RPMI8226 (cell line): ENCODE results near the gene PSMC1.
"Not testable (repeated sequence)": the region's sequence is repeated elsewhere in the genome, so short reads cannot be mapped to it uniquely, and the experiment has no call there.

Experiments
- DNase-seq: peaks from one replicate; pipeline ENCODE4 v3.0.0-alpha.2; 2015

The PSMC1 gene

DNA sequence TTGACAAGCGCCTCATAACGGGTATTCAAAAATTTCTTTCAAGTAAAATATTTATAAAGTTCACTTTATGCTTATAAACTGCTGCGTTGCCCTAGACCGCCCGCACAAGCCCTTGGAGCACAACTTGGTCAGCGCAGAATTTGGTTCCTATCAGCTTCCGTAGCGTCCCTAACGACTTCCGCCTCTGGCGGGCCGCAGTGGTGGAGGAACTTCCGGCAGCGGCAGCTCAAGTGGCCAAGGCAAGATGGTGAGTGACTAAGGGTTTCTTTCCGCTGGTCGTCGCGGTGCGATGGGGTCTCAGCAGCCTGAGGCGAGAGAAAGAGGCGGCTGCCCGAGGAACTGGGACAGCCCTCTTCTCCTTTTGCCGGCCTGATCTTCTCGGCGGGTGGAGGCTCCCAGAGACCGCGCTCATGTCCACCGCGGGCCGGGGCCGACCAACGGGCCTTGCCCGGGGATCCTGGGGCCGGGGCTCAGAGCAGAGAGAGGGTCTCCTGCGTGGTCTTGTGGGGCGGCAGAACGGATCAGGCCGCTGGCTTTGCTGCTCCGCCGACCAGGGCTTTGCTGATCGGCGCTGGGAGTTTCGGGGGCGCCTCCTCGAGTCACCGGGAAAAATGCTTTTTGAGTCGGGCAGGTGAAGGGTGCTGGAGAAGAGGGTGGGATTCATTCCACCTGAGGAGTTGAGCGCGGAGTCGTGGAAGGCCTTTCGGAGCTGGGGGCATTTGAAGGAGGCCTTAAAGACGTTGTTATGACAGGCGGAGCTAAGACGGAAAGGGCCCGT lies at the start of gene PSMC1:
Gene PSMC1, plus strand, starts transcription at position 200 of the 778 bp plus-strand sequence. Its CDS starts 45 bp downstream, at position 245.
- DNase-seq, result peak; percentile 90

- DNase-seq, result no peak
These were observed 43.1 kb upstream of the PSMC1 start for GRCh38 chr14:90213099-90213748.

DNA sequence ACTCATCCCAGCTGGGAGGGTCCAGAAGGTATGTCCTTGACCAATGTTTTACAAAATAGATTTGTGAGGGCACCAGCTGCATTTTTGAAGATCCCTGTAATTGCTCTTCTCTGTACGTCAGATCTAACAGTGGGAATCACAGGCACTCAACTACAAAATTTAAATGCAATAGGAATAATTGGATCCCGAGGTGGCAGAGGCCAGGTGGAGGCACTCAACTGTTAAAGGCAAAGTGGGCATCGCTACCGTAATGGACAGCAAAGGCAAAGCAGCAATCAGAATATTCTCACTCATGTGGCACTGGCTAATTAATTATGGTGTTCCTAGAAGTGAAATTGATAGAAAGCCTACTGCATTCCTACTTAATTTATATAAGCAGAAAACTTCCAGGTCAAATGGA lies 27.9 kb upstream of the PSMC1 start:
- DNase-seq, result no peak

DNA sequence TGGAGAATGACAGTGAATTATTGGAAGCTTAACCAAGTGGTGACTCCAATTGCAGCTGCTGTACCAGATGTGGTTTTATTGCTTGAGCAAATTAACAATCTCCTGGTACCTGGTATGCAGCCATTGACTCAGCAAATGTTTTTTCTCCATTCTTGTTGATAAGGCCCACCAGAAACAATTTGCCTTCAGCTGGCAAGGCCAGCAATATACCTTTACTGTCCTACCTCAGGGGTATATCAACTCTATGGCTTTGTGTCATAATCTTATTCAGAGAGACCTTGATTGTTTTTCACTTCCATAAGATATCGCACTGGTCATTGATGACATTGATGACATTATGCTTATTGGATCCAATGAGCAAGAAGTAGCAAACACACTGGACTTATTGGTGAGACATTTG lies 26.4 kb upstream of the PSMC1 start:
- not testable (repeated sequence) for DNase-seq

DNA sequence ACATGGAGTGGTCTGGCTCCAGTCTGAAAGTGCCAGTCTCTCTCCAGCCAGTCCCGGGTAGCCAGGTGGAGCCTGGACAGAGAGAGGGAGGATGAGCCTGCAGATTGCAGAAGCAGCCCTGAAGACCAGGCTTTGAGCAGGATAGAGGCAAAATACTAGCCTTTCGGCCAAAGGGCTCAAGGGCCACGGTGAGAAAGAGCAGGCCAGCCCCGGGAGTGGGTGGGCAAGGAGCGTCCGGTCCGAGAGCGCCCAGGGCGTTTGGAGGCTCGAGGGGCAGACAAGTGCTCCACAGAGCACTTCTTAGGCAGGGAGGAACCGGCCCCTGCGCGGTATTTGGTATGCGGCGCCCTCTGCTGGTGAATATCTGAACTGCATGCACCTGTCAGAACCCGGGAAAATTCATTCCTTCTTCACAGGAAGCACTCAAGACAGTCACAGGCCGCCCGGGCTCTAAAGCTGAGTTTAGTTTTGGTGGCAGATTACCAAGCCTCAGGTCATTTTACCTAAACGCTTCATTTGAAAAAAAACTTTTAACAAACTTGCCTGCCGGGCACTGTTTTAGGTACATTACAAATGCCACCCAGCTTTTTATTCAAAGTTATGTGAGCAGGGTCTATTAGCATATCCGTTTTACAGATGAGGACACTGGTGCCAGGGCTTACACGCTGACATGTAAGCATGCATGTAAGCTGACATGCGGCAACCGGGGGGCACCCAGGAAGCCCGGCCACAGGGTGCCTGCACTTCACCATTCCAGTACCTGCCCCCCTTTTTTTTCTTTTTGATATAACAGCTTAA lies 21.0 kb upstream of the PSMC1 start:
- DNase-seq, result peak; percentile 51

GRCh38 chr14:90239139-90239538 lies 17.2 kb upstream of the PSMC1 start:
- no peak for DNase-seq

DNA sequence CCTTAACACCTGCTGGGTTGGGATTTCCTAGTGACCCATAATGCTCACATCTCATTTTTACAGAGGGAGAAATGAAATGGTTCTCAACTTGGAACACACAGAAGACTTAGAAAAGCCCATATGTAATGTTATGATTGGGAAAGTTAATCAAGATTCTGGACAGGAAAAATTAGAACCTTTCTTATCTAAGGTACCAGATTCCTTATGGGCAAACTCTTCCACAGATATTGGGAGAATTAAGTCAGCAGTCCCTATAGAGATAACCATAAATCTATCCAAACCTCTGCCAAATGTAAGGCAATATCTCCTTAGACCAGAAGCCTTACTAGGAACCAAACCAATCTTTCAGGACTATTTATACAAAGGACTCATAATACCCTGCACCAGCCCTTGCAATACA lies 13.9 kb upstream of the PSMC1 start:
- DNase-seq, result no peak

DNA sequence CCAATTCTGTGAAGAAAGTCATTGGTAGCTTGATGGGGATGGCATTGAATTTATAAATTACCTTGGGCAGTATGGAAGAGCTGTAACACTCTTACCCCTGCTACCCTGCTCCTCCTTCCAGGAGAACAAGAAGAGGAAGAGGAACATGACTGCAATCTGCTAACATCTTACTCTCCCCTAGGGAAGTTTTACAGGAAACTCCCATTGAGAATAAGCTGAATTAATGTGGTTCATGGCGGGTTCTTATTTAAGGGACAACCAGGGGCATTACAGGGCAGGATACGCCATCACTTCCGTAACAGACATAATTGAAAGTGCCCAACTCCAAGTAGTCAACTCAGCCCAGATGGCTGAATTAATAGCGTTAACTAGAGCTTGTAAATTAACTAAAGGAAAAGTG lies 9.4 kb upstream of the PSMC1 start:
- DNase-seq, result no peak

DNA sequence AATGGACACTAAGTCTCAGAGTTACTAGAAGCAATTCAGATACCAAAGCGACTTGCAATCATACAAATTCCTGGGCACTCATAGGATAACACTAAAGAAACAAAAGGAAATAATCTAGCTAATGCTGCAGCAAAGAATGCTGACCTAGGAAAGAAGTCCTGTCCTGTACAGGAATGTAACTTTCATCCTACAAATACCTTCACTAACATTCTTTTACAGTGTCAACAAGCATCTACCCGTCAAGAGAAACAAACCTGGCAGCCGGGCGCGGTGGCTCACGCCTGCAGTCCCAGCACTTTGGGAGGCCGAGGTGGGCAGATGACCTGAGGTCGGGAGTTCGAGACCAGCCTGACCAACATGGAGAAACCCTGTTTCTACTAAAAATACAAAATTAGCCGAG lies 8.9 kb upstream of the PSMC1 start:
- not testable (repeated sequence) for DNase-seq

- DNase-seq, result no peak
These were observed 7.8 kb upstream of the PSMC1 start for GRCh38 chr14:90248594-90248993.

- DNase-seq, result no peak
These were observed 2.5 kb upstream of the PSMC1 start for GRCh38 chr14:90253826-90254225.

DNA sequence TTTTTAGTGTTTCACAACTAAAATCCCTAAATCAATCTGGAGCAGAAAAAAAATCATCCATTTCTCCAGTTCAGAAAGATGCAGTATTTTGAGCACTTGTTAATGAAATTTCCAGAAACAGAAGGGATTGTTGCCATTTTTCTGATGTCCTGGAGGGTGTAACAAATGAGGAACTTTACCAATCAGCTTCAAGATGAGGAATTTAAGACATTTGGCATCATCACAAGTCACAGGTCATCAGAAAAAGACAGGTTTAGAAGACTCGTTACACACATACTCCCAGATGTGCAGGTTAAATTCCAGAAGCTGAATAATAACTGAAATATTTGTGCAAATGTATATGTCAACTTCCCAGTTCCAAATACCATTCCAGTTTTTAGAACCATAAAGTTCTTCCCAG lies 482 bp upstream of the PSMC1 start:
- DNase-seq, result no peak

- DNase-seq, result peak; percentile 8
These were observed 7.5 kb downstream of the PSMC1 start for GRCh38 chr14:90263748-90264449.

- DNase-seq, result no peak
These were observed 10.2 kb downstream of the PSMC1 start for GRCh38 chr14:90266441-90267154.

DNA sequence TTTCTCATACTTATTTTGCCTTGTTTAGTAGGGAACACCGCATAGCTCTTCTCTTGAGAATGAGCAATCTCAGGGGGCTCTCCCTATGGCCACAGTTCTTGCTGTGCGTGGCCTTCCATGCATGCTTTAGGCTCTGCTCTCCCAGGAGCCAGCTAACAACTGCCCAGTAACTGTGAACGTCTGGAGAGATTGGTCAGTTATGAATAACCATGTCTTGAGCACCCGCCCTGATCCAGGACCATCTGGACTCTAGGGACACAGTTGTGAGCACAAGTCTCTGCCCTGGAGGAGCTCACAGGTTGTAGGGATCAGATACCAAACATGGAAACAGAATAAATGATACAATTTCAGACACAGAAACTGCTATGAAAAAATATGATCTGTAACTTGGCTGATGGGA lies 12.1 kb downstream of the PSMC1 start:
- DNase-seq, result no peak

DNA sequence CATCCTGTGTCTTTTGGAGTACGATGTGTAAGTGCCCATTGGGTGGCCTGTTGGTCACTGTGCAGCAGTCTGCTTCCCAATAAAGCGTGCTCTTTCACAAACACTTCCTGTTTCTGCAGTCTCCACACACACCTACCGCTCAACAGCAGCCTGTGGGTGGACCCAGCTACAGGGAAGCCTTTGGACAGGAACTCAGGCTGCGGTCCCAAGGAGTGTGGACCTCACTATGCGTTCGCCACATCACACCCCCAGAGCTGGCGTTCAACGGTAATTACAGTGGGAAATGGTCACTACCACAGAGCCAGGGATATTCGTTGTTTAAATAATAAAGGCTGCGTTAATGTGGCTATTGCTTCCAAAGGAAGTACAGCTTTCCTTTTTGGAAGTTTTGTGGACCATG lies 16.2 kb downstream of the PSMC1 start:
- no peak for DNase-seq

GRCh38 chr14:90273532-90273931 lies 17.2 kb downstream of the PSMC1 start:
- no peak for DNase-seq

DNA sequence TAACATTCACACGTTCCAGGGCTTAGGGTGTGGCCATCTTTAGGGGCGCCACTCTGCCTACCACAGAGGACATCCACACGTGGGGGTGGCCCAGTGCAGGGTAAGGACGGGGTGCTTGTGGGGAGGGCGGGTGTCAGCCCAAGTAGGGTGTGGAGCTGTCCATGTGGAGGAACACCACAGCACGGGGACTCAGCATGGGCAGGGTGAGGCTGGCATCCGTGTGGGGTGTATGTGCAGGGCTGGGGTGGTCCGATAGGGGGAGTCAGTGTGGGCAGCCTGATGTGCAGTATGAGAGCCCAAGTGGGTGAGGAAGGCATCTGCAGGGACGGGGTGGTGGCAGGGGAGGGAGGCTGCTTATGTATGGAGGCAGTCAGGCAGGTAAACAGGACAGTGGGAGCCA lies 17.7 kb downstream of the PSMC1 start:
- no peak for DNase-seq

DNA sequence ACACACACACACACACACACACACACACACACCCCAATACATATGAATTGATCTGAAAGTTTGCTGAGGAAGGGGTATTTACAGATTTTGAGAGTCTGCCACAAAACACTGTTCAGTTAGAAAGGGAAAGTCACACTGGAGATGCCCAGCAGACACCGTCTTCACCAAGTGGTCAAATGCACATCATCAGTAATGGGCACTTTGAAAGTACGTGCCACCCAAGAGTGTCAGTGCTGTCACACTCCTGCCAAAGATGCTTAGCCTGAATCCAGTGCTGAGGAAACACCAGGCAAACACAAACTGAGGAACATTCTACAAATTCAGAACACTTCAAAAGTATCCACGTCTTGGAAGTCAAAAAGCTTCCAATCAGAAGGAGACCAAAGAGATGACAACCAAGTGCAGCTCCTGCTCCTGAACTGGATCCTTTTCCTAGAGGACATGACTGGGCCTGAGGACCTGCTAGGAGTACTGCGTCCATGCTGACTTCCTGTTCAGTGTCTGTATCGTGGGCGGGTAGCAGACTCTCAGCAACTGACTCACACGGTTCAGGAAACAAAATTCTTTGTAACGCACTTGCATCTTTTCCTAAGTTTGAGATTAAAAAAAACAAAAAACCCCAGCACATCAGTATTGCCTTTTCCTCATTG lies 18.6 kb downstream of the PSMC1 start:
- DNase-seq, result no peak

DNA sequence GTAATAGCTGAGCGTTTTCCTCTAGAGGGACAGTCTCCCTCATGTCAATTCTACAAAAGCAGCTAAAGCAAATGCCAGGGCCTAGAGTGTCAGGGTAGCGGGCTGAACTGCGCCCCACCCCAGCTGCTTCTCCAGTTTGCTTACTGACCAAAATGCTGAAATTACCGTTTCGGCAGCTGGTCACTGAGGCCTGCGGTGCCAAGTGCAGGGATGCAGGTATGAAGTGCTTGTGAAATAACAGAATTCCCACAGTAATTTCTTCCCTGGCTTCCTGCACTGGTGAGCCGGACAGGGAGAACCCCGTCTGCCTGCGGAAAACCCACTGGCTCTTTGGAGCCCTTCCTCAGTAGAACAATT lies 19.1 kb downstream of the PSMC1 start:
- no peak for DNase-seq

GRCh38 chr14:90275820-90276219 lies 19.5 kb downstream of the PSMC1 start:
- no peak for DNase-seq
